ENCODE results near the gene ARMC2. TPM values are rescaled to one million over a fixed set of nuclear protein-coding genes. Genes with fewer than 3 reads are reported as not detected.

The ARMC2 gene
- total and polyA plus RNA-seq, 2 experiments from 2014 or later, result 2.7 to 4.4 TPM

GRCh38 chr6:109009962-109010704 is 161.9 kb downstream of the ARMC2 start (continued):
- TF ChIP-seq REST (IDR thresholded peaks at IDR 0.05; ENCODE audit: unreplicated experiment) (no peak), ZNF462 (CRISPR knock-in tag; IDR thresholded peaks at IDR 0.05) (no peak), JUNB (IDR thresholded peaks at IDR 0.05; ENCODE audit: unreplicated experiment) (no peak), ZNF114 (CRISPR knock-in tag; IDR thresholded peaks at IDR 0.05) (no peak), STAT1 (IDR thresholded peaks at IDR 0.05; ENCODE audit: unreplicated experiment) (no peak), NANOG (IDR thresholded peaks at IDR 0.05; ENCODE audit: borderline replicate concordance) (no peak)

Measured in GM23338 (cell line).